HFFc6 (cell line): ENCODE data around the gene LATS2. TPM values are rescaled to one million over a fixed set of nuclear protein-coding genes. Genes with fewer than 3 reads are reported as not detected.
A peak's percentile ranks its signal among the peaks of the same experiment; 100 is the strongest.

Experiments
- DNase-seq: peaks from one replicate; pipeline ENCODE4 v3.0.0-alpha.2; 2018
- H3K27ac Mint-ChIP-seq: 2 replicates; pipeline ENCODE4 v1.8.0; 2020; ENCODE audit warnings: mild to moderate bottlenecking, mixed read lengths
- H3K27me3 Mint-ChIP-seq: 2 replicates; pipeline ENCODE4 v1.8.0; 2021; ENCODE audit warnings: mild to moderate bottlenecking, moderate library complexity, mixed read lengths; ENCODE audit not compliant: insufficient read depth
- H3K36me3 Mint-ChIP-seq: 2 replicates; pipeline ENCODE4 v1.8.0; 2021; ENCODE audit warnings: low read depth, mixed read lengths
- H3K4me1 Mint-ChIP-seq: 2 replicates; pipeline ENCODE4 v1.8.0; 2020; ENCODE audit warnings: low read depth, mixed read lengths
- H3K4me3 Mint-ChIP-seq: 2 replicates; pipeline ENCODE4 v1.8.0; 2020; ENCODE audit warnings: mild to moderate bottlenecking, moderate library complexity, mixed read lengths
- H3K9me3 Mint-ChIP-seq: 2 replicates; pipeline ENCODE4 v1.8.0; 2020; ENCODE audit warnings: mild to moderate bottlenecking, mixed read lengths
- total RNA-seq, 6 experiments: library from RNA; stranded (reverse); fragmentation: NEBNext Ultra II Directional; extraction: Animal tissue kit (Norgen Biotek cat#: 25700); gene quantifications; 2 replicates in 1 of 6; 3 replicates in 5 of 6; pipeline ENCODE4 v1.2.3, GENCODE V29; 2021
- TF ChIP-seq, protein P1 (sequence below): fragments of 200-600 bp; sonication (generic); IDR thresholded peaks from 2 replicates; pipeline ENCODE4 v1.5.0; 2021; ENCODE audit warnings: antibody characterized with exemption, mild to moderate bottlenecking

The LATS2 gene
- total RNA-seq, 6 experiments from 2014 or later = 43.5 to 54.8 (median 44.9) TPM

DNA sequence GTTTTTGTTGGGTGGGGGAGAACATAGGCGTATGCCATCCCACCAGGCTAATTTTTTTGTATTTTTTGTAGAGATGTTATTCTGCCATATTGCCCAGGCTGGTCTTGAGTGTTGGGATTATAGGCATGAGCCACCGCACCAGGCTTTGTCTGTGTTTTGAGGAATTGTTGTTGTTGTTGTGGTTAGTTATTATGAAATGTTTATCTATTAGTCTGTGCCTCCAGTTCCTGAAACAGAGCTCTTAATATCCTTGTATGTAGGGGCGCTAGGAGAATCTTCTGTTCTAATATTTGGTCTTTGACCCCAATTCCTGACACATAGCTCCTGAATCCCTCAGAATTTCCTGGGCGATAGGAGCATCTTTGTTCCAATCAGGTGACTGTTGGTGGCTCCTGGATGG, 5.6 kb upstream of the LATS2 start:
- TF ChIP-seq, protein P1, sequence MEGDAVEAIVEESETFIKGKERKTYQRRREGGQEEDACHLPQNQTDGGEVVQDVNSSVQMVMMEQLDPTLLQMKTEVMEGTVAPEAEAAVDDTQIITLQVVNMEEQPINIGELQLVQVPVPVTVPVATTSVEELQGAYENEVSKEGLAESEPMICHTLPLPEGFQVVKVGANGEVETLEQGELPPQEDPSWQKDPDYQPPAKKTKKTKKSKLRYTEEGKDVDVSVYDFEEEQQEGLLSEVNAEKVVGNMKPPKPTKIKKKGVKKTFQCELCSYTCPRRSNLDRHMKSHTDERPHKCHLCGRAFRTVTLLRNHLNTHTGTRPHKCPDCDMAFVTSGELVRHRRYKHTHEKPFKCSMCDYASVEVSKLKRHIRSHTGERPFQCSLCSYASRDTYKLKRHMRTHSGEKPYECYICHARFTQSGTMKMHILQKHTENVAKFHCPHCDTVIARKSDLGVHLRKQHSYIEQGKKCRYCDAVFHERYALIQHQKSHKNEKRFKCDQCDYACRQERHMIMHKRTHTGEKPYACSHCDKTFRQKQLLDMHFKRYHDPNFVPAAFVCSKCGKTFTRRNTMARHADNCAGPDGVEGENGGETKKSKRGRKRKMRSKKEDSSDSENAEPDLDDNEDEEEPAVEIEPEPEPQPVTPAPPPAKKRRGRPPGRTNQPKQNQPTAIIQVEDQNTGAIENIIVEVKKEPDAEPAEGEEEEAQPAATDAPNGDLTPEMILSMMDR = no peak
- H3K4me1 Mint-ChIP-seq = peaks cover 45% of the 10 kb centered on the region
- no peaks in the 10 kb centered on the region for H3K36me3 Mint-ChIP-seq
- H3K4me3 Mint-ChIP-seq = no peak overlapping the region
- no peak overlapping the region for H3K27ac Mint-ChIP-seq
- H3K9me3 Mint-ChIP-seq = no peaks in the 10 kb centered on the region
- no peaks in the 10 kb centered on the region; the same call in 1 of the 2 replicates for H3K27me3 Mint-ChIP-seq
- no peak for DNase-seq

DNA sequence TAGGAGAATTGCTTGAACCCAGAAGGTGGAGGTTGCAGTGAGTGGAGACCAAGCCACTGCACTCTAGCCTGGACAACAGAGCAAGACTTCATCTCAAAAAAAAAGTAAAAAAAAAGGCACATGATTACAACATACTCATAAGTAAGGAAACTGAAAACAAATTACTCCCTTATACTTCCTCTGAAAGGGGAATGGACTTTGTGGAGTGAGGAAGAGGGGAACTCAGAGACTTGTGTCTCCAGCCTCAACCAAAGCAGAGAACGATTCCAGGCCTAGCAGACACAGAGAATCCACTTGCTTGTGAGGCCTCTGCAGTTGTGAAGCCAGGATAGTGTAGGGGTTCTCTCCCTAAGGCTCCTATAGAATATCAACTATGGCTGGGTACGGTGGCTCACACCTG, 4.3 kb upstream of the LATS2 start:
- TF ChIP-seq, protein P1 = no peak
- Mint-ChIP-seq H3K9me3 (no peaks in the 10 kb centered on the region), H3K4me1 (peaks cover 38% of the 10 kb centered on the region), H3K36me3 (no peaks in the 10 kb centered on the region), H3K27me3 (peaks cover 3% of the 10 kb centered on the region; the same call in 1 of the 2 replicates), H3K4me3 (no peak overlapping the region), H3K27ac (no peak overlapping the region)
- DNase-seq = no peak

DNA sequence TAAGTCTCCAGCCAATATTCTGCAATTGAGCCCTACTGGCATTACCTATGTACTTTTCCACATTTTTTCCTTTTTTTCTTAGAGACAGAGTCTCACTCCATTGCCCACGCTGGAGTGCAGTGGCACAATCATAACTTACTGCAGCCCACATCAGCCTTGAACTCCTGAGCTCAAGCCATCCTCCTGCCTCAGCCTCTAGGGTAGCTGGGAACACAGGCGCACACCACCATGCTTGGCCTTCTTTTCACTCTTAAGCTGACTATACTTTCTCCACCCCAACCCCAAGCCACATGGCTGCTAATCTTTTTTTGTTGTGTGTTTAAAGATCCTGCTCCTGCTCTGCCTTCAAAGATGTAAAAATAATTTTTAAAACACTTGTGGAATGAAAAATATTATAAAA, 1.6 kb upstream of the LATS2 start:
- peaks cover 16% of the 10 kb centered on the region for H3K36me3 Mint-ChIP-seq
- peaks cover 34% of the 10 kb centered on the region for H3K4me1 Mint-ChIP-seq
- H3K27me3 Mint-ChIP-seq = peaks cover 9% of the 10 kb centered on the region; the same call in 1 of the 2 replicates
- H3K4me3 Mint-ChIP-seq = no peak overlapping the region
- no peaks in the 10 kb centered on the region for H3K9me3 Mint-ChIP-seq
- TF ChIP-seq, protein P1 = no peak
- H3K27ac Mint-ChIP-seq = no peak overlapping the region
- DNase-seq = no peak

DNA sequence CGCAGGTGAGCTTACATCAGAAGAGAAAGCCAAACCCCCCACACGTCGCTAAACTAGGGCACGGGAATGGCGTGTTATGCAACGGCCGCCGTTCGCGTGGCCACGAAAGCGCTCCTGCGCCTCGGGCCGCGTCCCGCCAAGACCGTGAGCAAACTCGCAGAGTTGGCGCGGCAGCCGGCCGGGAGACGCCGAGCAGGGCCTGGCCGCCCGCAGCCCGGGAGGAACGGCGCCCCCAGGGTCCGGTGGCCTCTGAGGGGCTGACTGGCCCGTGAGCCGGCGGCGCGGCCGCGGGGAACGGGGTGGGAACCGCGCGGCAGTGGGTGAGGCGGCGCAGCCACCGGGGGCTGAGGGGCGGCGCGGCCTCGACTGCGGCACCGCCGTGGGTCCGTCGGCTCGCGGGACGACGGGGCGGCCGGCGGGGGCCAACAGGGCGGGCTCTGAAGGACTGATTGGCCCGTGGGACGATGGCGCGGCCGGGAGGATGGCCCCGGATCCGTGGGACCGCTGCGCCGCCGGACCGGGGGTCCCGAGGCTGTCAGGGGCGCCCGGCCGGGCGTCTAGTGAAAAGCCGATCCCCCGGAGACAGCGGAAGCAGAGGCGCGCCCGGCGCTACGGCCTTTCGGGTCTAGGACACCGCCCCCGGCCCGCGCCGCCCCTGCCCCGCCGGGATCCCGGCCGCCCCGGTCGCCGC, 903 bp downstream of the LATS2 start:
- Mint-ChIP-seq H3K9me3 (no peaks in the 10 kb centered on the region), H3K27ac (peak overlapping the region; percentile 84), H3K36me3 (peaks cover 30% of the 10 kb centered on the region), H3K4me1 (peaks cover 59% of the 10 kb centered on the region), H3K27me3 (peaks cover 9% of the 10 kb centered on the region), H3K4me3 (peak overlapping the region; percentile 90)
- TF ChIP-seq, protein P1 = no peak
- no peak for DNase-seq

DNA sequence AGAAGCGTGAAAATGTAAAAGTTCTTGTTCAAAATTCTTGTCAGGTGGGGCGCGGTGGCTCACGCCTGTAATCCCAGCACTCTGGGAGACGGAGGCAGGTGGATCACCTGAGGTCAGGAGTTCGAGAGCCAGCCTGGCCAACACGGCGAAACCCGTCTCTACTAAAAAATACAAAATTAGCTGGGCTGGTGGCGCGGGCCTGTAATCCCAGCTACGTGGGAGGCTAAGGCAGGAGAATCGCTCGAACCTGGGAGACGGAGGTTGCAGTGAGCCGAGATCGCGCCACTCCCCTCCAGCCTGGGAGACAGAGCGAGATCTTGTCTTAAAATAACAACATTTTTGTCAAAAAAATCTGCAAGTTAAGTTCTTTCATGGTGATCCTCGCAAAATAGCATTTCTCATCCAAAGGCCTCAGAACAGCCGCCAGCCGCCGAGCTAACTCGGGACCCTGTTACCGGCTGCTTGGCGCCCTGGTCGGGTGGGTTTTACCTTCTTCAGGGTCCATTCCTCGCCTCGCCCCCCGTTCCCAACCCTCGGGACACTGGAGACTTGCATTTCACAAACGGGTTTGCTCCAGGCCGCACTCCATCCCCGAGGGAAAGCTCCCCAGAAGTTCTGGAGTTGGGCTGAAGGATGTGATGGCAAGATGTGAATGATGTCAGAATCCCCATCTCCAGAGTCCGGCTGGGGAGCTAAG, 1.6 kb downstream of the LATS2 start:
- peak overlapping the region; percentile 84 for H3K27ac Mint-ChIP-seq
- H3K9me3 Mint-ChIP-seq = no peaks in the 10 kb centered on the region
- H3K27me3 Mint-ChIP-seq = peaks cover 9% of the 10 kb centered on the region
- H3K36me3 Mint-ChIP-seq = peaks cover 30% of the 10 kb centered on the region
- TF ChIP-seq, protein P1 = no peak
- H3K4me3 Mint-ChIP-seq = peak overlapping the region; percentile 90
- H3K4me1 Mint-ChIP-seq = peaks cover 66% of the 10 kb centered on the region
- DNase-seq = no peak
